Measurements from ENCODE around the gene EXPH5. TPM values are rescaled to one million over a fixed set of nuclear protein-coding genes. Genes with fewer than 3 reads are reported as not detected.

EXPH5 gene
- total RNA-seq, 2 donors from 2014 or later, result 2.3 to 2.9 TPM

GRCh38 chr11:108512708-108513107 is 80.9 kb downstream of the EXPH5 start:
- no peaks in the 10 kb centered on the region for H3K9me3 ChIP-seq
- ATAC-seq, result no peak
- 88 to 92% methylated on average over 2 of the region's 2 CpGs for WGBS, 2 donors
- intact Hi-C loops (cut with DNase I), result no loop called here
- TF ChIP-seq POLR2A (IDR thresholded peaks at IDR 0.05) (no peak), CTCF (IDR thresholded peaks at IDR 0.05) (no peak)
- no peak overlapping the region for H3K27ac ChIP-seq
- peaks cover 0 to 2% of the 10 kb centered on the region in 2 donors for H3K36me3 ChIP-seq (replicated peaks in 1 of 2; ENCODE audit: insufficient read depth in 1 of 2, low read depth in 2 of 2)
- no peaks in the 10 kb centered on the region for H3K27me3 ChIP-seq
- H3K4me1 ChIP-seq, result no peaks in the 10 kb centered on the region
- no peak for DNase-seq
- H3K4me3 ChIP-seq, result no peak overlapping the region

GRCh38 chr11:108511851-108512474 is 81.6 kb downstream of the EXPH5 start:
- no peak for TF ChIP-seq POLR2A (IDR thresholded peaks at IDR 0.05)
- no peak for TF ChIP-seq CTCF (IDR thresholded peaks at IDR 0.05)
- H3K27me3 ChIP-seq, result no peaks in the 10 kb centered on the region
- intact Hi-C loops (cut with DNase I), result no loop called here
- no peaks in the 10 kb centered on the region for H3K9me3 ChIP-seq
- 90 to 100% methylated on average over 2 of the region's 2 CpGs for WGBS, 2 donors
- peaks cover 0 to 2% of the 10 kb centered on the region in 2 donors for H3K36me3 ChIP-seq (replicated peaks in 1 of 2; ENCODE audit: insufficient read depth in 1 of 2, low read depth in 2 of 2)
- ATAC-seq (no peak), DNase-seq (no peak)
- no peak overlapping the region for H3K27ac ChIP-seq
- H3K4me3 ChIP-seq, result no peak overlapping the region
- no peaks in the 10 kb centered on the region for H3K4me1 ChIP-seq

GRCh38 chr11:108508653-108509593 is 84.6 kb downstream of the EXPH5 start:
- intact Hi-C loops (cut with DNase I), result no loop called here
- no peak for DNase-seq
- H3K36me3 ChIP-seq (replicated peaks in 1 of 2; ENCODE audit: insufficient read depth in 1 of 2, low read depth in 2 of 2), result peaks cover 0 to 2% of the 10 kb centered on the region in 2 donors
- no peak overlapping the region for H3K4me3 ChIP-seq
- H3K27ac ChIP-seq, result no peak overlapping the region
- ATAC-seq, result no peak
- no peak for TF ChIP-seq CTCF (IDR thresholded peaks at IDR 0.05)
- no peak for TF ChIP-seq POLR2A (IDR thresholded peaks at IDR 0.05)
- H3K9me3 ChIP-seq, result no peaks in the 10 kb centered on the region
- no peaks in the 10 kb centered on the region for H3K4me1 ChIP-seq
- WGBS, 2 donors, result 52 to 58% methylated on average over 3 of the region's 3 CpGs
- no peaks in the 10 kb centered on the region for H3K27me3 ChIP-seq

GRCh38 chr11:108501396-108501795 is 92.2 kb downstream of the EXPH5 start:
- Histone ChIP-seq H3K4me3 (no peak overlapping the region), H3K36me3 (replicated peaks in 1 of 2; ENCODE audit: insufficient read depth in 1 of 2, low read depth in 2 of 2) (no peaks in the 10 kb centered on the region), H3K27me3 (no peaks in the 10 kb centered on the region), H3K27ac (no peak overlapping the region), H3K9me3 (no peaks in the 10 kb centered on the region), H3K4me1 (peaks cover 10% of the 10 kb centered on the region)
- intact Hi-C loops (cut with DNase I), result no loop called here
- DNase-seq, result no peak
- TF ChIP-seq CTCF (IDR thresholded peaks at IDR 0.05), result no peak
- no peak for TF ChIP-seq POLR2A (IDR thresholded peaks at IDR 0.05)
- WGBS, 2 donors, result 83 to 85% methylated on average over 5 of the region's 5 CpGs
- ATAC-seq, result no peak

All from body of pancreas (tissue), 4 donors.